HG02943 (cell line): ENCODE results near the gene PPP1R16B.

Experiments used
- ATAC-seq: cut with Tn5 transposase; IDR thresholded peaks from one replicate; pipeline ENCODE4 v1.9.1; 2021; ENCODE audit warnings: mild to moderate bottlenecking, low read depth, moderate library complexity; ENCODE audit not compliant: unreplicated experiment

The PPP1R16B gene

DNA sequence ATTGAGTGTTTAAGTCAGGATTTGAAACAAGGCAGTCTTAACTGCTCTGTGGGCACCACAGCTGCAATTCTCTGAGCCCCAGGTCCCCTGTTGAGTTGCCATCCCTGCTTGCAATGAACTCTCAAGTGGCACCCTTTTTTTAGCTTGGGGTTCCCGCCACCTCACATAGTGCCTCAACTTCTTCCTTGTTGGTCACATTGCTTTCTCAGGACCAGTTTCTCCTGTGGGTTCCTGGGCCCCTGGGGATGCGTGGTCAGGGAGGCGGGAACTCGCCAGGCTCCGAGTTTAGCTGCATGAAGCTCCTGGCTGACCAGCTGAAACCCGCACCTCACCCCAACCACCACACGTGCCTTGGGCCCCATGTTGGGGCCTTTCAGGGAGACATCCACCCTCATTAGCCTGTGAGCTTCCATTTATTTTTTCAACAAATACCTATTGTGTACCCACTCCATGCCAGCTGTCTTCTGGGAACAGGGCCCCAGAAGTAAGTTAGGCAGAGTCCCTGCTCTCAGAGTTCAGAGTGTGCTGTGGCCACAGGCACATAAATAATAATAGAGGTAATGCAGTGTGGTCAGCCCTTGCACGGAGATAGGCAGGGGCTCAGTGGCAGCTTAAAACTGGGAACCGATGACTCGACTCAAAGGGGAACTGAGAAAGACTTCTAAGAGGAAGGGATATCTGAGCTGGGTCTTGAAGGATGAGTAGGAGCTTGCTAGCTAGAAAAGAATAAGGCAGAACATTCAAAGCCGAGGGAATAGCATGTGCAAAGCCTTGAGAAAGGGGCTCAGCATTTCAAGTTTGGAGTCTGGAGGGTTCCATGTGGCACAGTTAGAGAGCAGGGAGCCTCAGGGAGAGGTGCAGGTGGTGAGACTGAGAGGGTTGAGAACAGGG lies 86.8 kb downstream of the PPP1R16B start:
- no peak for ATAC-seq

DNA sequence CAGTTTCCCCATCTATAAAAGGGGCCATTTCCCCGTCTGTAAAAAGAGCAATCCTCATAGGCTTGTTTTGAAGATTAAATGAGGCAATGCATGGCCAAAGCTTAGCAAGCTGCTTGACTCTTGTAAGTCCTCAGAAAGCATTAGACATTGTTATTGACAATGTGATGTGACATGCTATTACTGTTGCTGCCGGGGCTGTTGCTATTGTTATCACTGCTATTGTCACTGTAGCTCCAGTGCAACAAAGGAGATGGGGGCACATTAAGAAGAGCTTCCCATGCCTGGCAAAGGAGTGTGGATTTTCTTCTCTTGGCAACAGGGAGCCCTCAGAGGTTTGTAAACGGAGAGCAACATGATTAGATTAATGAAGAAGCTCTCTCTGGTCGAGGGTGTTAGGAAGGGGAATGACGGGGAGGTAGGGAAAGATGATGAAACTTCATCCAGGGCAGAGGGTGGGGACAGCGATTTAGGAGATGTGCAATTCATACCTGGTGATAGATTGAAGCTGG lies 87.6 kb downstream of the PPP1R16B start:
- ATAC-seq = no peak

DNA sequence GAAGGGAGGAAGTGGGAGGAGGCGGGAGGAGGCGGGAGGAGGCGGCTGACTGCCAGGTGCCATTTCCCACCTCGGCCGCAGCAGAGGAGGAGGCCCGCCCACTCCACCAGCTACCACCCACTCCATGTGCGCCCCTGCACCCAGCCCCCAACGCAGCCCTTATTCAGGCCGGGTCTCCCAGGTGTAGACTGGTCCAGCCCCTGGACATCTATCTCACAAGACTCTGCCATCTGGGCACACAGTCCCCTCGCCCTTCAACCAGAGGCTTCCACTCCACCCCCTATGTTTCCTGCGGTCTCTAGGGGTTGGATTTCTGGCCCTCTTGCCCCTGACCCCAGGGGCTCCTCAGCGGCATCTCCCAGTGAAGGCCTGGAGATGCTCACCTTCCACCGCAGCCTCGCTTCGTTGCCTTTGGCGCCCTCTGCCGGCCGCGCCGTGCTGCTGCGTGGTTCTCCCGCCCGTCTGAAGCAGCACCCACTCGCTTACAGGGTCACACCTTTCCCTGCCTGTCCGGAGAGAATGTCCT lies 88.1 kb downstream of the PPP1R16B start:
- no peak for ATAC-seq

DNA sequence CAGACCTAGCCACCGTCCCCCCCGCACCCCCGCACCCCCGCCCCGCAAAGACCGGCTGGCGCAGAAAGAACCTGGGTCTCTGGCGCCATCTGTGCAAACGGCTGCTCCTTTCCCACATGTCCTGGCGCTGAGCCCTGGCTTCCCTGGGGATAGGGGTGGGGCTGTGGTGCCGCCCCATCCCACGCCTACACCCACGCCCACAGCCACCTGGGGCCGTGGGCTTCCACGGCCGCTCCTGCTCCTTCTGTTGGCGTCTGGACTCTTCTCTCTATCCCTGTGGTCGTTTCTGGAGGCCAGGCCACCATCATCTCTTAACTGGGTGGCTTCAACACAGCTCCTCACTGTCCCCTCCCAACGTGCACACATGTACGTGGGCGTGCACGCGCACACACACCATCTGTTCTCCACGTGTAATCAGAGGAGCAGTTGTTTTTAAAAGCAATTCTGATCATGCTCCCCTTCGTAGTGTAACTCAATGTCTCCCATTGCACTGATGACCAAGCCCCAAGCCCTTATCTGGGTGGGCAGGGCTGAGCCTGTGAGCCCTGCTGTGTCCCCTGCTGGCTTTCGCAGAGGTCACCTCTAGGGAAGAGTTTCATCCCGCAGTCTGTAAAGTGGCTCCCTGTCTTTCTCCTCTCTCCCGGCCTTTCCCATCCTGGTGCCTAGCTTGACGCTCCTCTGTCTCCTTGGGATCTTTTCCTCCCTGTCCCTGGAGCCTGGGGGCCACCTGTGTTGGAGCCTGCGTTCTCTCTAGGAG lies 88.8 kb downstream of the PPP1R16B start:
- no peak for ATAC-seq

DNA sequence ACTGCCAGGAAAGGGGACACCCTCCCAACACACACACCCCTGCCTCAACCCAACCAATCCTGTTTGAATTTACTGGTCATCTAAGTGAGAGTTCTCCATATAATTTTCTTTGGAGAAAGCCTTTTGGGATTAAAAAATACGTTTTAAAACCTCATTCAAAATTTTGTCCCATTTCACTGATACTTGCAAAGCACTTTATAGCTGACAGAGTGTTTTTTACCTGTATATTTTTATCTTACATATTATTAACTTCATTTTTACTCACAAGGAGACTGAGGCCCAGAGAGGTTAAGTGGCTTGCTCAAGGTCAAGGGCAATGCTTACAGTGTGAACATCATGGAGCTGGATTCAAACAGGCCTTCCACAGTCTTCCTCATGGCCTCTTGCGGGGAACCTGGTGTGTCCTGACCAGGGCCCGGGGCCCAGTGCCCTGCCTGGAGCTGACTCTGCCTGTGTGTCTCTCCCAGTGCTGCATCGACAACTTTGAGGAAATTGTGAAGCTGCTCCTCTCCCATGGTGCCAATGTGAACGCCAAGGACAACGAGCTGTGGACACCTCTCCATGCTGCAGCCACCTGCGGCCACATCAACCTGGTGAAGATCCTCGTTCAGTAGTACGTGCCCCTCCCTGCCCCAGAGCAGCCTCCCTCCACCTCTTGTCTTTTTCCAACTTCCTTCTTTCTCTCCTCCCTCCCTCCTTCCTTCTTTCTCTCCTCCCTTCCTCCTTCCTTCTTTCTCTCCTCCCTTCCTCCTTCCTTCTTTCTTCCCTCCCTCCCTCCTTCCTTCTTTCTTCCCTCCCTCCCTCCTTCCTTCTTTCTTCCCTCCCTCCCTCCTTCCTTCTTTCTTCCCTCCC lies 89.8 kb downstream of the PPP1R16B start:
- ATAC-seq = no peak

DNA sequence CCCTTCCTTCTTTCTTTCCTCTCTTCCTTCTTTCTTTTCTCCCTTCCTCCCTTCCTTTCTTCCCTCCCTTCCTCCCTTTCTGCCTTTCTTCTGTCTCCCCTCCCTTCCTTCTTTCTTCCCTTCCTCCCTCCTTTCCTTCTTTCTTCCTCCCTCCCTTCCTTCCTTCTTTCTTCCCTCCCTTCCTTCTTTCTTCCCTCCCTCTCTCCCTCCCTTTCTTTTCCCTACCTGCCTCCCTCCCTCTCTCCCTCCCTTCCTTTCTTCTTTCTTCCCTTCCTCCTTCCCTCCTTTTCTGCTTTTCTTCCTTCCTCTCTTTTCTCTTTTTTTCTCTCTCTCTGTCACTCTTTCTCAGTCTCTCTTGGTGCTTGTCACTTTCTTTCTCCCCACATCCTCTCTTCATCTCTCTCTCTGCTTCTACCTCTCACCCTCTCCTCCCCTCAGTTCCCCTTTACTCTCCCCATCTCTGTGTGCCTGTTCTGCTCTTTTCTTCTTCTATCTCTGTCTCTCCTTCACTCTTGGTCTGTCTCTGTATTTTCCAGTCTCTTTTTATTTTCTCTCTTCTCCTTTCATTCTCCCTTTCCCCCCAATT lies 90.6 kb downstream of the PPP1R16B start:
- ATAC-seq = no peak

DNA sequence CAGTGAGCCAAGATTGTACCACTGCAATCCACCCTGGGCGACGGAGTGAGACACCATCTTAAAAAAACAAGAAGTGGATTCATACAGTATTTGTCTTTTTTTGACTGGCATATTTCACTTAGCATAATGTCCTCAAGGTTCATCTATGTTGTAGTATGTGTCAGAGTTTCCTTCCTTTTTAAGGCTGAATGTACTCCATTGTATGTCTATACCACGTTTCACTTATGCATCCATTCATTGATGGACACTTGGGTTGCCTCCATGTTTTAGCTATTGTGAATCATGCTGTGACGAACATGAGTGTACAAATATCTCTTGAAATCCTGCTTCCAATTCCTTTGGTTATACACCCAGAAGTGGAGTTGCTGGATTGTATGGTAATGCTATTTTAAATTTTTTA lies 91.8 kb downstream of the PPP1R16B start:
- ATAC-seq = no peak

DNA sequence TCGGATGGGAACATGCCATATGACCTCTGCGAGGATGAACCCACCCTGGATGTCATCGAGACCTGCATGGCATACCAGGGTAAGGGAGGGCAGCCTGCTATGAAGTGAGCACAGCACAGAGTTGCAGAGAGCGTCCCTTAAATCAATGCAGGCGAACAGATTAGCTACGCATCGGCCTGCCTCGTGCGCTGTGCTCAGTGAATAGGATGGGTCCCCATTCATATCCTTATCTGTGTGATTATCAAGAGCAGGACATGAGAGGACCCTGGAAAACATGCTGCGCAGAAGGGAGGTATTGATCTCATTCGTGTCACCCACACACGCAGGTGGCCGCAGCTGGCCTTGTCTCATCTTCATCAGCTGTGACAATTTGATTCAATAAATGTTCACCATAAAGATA lies 95.1 kb downstream of the PPP1R16B start:
- ATAC-seq = no peak

DNA sequence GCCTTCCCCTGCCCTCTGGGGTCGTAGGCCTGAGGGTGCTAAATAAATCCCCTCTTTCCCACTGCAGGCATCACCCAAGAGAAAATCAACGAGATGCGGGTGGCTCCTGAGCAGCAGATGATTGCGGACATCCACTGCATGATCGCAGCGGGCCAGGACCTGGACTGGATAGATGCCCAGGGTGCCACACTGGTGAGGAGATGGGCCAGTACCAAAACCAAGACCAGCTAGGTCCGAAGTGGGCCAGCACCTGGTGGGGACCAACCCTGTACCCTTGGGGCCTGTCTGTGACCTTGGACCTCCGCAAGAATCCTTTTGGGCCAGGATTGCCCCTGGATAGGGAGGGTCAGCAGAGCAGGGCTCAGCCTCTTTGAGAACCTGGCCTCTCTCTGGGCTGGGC lies 97.1 kb downstream of the PPP1R16B start:
- no peak for ATAC-seq

DNA sequence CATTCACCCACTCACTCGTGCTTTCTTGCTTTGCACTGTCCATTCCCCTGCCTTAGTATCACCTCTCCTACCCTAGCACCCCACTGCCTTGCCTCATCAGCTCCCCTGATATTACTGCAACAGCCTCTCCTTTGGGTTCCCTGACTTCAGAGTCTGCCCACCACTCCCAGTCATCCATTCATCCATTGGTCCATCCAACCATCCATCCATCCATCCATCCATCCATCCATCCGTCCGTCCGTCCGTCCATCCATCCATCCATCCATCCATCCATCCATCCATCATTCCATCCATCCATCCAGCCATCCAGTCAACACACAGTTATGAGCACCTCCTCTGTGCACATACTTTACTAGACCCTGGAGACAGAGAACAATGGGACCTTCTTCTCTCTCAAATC lies 97.8 kb downstream of the PPP1R16B start:
- ATAC-seq = no peak

DNA sequence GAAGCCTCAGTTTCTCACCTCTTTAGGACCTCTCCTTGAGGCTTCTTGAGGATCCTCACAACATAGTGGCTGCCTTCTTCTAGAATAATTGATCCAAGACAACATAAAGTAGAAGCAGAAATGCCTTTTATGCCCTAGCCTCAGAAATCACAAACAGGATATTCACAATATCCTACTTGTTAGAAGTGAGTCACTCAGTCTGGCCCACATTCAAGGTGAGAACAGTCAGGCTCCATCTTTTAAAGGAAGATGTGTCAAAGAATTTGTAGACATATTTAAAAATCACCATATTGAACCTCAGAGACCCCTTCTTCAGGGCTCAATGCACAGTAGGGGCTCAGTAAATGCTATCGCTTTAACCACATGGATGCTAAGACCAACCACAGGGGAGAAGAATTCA lies 99.9 kb downstream of the PPP1R16B start:
- no peak for ATAC-seq

DNA sequence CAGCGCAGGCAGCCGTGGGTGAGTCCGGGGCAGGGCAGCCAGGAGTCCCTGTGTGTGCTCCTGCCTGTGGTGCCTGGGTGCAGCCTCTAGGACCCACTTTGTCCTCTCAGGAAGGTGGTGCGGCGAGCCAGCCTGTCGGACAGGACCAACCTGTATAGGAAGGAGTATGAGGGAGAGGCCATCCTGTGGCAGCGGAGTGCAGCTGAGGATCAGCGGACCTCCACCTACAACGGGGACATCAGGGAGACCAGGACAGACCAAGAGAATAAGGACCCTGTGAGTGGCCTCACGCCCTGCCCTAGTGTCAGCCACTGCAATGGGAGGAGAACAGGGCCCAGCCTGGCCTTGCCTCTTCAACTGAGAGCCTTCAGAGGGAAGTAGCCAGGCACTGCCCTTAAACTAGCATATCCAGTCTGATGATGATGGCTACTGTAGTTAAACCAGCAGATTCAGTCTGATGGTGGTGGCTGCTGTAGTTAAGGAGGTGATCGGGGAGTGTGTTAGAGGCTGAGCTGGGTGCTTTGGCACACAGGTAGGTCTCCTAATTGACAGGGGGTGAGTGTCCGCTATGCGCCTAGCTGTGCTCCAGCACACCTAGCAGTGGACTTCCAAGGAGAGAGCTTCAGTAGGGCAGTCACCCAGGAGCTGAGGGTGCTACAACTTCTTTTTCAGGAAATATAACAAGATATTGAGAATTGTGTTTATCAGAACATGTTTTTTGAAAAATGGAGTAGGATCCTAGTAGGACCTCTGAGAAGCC lies 102.6 kb downstream of the PPP1R16B start:
- no peak for ATAC-seq

DNA sequence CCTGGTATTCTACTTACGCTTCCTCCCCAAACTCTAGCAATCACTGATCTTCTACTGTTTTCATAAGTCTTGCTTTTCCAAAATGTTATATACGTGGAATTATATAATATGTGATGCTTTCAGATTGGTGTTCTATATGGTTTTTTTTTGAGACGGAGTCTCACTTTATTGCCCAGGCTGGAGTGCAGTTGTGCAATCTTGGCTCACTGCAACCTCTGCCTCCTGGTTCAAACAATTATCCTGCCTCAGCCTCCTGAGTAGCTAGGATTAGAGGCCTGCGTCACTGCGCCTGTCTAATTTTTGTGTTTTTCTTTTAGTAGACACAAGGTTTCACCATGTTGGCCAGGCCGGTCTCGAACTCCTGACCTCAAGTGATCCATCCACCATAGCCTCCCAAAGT lies 109.9 kb downstream of the PPP1R16B start:
- ATAC-seq = no peak

DNA sequence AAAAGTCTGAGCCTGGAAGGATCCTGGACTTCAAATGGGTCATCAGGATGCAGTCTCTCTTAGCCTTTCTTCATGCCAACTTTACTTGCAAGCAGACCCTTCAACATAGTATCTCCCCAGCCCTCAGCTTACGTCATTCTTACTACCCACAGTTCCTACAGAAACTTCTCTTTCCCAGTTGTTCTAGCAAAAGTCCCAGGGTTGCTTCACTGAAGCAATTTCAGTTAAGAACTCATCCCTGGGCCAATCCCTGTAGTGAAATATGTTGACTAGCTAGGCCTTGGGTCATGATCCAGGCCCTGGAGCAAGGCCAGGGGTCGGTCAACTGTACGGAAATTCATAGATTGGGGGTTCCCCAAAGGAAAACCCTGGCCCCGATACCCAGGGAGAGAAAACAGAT lies 112.2 kb downstream of the PPP1R16B start:
- ATAC-seq = no peak

DNA sequence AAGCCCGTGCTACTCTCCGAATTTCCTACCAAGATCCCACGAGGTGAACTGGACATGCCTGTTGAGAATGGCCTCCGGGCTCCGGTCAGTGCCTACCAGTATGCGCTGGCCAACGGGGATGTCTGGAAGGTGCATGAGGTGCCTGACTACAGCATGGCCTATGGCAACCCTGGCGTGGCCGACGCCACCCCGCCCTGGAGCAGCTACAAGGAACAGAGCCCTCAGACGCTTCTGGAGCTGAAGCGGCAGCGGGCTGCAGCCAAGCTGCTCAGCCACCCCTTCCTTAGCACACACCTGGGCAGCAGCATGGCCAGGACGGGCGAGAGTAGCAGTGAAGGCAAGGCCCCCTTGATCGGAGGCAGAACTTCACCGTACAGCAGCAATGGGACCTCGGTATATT lies 112.7 kb downstream of the PPP1R16B start:
- no peak for ATAC-seq

DNA sequence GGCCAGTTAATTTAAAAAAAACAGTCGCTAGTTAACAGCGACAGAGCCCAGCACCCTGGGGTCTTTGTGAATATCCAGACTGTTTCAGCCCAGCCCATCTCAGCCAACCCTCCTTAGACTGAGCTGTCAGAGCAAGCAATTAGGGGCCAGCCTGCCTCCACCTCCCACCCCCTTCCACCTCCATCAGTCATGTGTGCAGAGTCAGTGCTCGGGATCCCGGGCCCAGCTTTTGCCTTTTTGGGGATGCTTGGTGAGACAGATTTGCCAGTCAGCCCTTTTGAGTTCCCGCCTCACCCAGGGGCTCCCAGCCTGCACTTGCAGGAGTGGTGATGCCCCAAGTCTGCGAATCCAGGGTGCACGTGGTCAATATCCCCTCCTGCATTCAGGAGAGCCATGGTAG lies 114.2 kb downstream of the PPP1R16B start:
- ATAC-seq = no peak

DNA sequence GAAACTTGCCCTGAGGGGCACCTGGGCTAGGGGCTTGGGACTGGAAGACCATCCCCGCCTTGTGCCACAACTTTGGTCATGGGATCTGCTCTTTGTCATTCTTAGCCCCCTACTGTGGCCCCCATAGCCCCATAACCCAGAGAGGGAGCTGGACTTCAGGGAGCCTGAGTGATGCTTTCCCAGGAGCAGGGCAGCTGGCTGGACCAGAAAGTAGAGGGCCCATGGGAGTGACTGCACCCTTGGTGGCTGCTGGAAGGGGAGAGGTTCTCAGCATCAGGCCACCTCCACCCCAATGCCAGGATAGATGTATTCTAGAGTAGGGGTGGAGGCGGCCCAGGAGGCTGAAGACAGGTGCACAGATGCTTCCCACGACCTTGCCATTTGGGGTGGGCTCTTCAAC lies 114.9 kb downstream of the PPP1R16B start:
- ATAC-seq = no peak

DNA sequence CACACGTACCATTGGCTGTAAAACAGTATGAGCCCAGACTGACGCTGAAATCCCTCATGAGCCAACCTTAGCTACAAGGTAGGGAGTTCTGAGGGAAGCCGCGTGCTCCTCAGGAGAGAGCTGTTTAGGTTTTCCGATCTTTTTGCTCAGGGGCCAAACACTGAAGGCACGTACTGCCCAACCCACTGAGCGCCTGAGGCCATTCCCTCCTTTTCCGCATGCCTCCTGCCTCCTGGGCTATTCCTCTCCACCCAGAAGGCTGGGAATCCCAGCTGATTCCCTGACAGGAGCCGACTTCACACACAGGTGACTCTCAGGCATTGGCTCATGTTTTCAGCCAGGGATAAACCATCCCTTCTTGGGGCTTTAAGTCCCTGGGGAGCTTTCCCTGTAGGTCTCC lies 115.4 kb downstream of the PPP1R16B start:
- no peak for ATAC-seq

DNA sequence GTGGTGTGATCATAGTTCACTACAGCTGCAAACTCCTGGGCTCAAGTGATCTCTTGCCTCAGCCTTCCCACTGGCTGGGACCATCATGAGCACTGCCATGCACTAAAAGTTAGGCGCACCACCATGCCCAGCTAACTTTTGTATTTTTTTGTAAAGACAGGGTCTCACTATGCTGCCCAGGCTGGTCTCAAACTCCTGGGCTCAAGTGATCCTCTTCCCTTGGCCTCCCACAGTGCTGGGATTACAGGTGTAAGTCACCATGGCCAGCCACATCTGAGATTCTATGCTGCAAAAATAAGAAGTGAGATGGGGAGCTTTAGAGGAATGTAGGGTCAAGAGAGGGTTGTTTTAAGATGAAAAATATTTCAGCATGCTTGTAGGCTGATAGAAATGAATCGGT lies 119.2 kb downstream of the PPP1R16B start:
- no peak for ATAC-seq
